HG02938 (cell line): ENCODE results near the gene NT5DC1.
A peak's percentile ranks its signal among the peaks of the same experiment; 100 is the strongest.
"Not testable (repeated sequence)": the region's sequence is repeated elsewhere in the genome, so short reads cannot be mapped to it uniquely, and the experiment has no call there.

ENCODE experiments used
- ATAC-seq: cut with Tn5 transposase; IDR thresholded peaks from one replicate; pipeline ENCODE4 v1.9.1; 2021; ENCODE audit warnings: mild to moderate bottlenecking, moderate library complexity; ENCODE audit not compliant: unreplicated experiment

The NT5DC1 gene

GRCh38 chr6:116088946-116089345 lies 11.7 kb upstream of the NT5DC1 start:
- ATAC-seq, result no peak

GRCh38 chr6:116090251-116090650 lies 10.4 kb upstream of the NT5DC1 start:
- ATAC-seq, result peak; percentile 64

- no peak for ATAC-seq
Observed at GRCh38 chr6:116094041-116094440, 6.6 kb upstream of the NT5DC1 start.

DNA sequence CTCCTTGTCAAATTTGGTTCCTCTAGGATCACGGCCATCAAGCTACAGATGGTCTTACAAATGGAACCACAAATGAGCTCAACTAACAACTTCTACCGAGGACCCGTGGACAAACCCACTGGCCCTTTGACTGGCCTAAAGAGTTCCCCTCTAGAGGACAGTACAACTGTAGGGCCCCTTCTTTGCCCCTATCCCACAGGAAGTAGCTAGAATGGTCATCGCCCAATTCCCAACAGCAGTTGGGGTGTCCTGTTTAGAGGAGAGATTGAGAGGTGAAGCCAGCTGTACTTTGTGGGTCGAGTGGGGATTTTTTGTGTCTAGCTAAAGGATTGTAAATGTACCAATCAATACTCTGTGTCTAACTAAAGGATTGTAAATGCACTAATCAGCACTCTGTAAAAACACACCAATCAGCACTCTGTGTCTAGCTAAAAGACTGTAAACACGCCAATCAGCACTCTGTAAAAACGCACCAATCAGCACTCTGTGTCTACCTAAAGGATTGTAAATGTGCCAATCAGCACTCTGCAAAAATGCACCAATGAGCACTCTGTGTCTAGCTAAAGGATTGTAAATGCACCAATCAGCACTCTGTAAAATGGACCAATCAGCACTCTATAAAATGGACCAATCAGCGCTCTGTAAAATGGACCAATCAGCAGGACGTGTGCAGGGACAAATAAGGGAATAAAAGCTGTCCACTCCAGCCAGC lies 4.4 kb upstream of the NT5DC1 start:
- ATAC-seq, result not testable (repeated sequence)

DNA sequence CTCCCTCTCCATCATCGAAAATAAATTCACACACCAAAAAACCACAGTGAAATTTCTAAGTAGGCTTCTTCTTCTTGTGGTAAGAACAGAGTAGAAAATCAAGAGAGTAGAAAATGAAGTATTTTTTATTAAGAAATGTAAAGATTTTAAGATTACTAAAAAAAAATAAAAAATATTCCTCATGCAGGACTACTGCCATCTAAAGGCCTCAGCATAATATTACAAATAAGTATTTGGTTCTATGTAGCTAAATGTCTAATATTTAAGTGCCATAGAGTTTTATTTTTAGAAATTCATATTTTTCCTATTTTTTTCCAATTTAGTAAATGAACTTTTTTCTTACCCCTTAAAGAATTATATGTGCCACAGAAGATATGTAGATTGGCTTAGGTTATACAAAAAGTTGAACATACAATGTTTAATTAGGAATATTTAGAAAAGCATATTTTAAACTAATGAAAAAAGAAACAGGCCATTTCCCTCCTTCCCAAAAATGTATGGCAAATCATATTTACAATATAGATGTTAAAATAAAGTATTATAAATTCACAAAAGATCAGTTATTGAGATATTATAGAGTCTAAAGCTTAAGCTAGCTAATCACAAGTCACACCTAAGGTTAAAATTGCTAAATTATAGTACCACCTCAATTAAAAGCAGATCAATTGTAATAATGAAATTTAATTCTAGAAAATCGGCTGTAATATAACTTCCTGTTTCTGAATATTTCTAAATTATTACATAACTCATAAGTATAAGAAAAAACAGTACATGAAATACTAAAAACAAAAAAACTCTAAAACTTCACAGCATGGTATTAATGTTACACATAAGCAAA lies 3.5 kb upstream of the NT5DC1 start:
- no peak for ATAC-seq

DNA sequence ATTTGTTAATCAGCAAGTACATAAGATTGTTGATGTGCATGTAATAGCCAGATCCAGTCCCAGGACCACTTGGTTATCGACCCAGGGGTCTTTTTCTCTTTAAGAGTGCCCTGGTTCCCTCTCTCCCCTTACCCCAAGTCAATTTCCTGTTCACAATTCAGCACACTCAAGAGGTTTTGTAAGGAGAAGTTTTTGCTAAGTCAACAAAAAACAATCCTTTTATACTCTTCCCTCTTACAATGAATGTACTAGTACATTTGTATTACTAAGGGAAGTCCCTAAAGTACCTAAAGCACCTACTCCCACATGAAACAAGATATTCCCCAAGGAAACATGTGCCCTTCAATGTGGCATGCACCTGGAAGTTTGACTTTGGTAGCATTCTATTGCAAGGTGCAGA lies 1.6 kb upstream of the NT5DC1 start:
- no peak for ATAC-seq

DNA sequence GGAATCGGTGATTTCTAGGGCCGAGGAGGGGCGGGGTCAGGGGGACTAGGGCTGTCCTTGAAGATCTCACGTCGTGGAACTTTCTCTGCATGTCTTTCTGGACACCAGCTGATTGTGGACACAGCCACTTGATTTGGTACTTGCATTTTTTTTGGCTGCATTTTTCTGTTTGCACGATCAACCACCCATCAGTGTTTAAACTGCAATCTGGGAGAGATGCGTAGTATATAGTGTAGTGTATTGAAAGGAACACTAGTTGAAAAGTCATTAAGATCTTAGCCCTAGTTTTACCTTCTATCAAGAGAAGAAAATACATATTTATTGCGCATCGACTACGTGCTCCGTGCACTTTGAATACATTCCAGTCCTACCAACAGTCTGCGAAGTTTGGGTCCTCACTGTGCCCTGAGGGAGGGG lies 657 bp downstream of the NT5DC1 start:
- ATAC-seq, result no peak

GRCh38 chr6:116101790-116102189 lies 1.1 kb downstream of the NT5DC1 start:
- ATAC-seq, result no peak

- no peak for ATAC-seq
Observed at GRCh38 chr6:116102873-116103272, 2.2 kb downstream of the NT5DC1 start.

DNA sequence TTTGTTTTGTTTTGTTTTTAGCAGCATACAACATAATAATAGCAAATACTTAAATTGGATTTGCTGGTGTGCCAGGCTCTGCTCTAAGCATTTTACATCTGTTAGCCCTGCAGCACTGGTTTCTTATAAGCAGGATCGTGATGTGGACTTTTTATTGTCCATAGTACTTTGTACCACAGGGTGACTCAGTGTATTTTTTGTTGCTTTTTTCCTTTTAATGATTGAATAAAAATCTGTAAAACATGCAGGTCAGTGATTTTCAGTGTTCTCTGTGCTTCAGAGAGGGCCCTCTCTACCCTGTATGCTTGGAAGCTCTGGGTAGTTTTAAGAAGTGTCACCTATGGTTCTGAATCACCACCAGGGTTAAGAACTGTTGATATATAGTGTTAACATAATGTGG lies 4.0 kb downstream of the NT5DC1 start:
- no peak for ATAC-seq

GRCh38 chr6:116105247-116105646 lies 4.6 kb downstream of the NT5DC1 start:
- no peak for ATAC-seq

DNA sequence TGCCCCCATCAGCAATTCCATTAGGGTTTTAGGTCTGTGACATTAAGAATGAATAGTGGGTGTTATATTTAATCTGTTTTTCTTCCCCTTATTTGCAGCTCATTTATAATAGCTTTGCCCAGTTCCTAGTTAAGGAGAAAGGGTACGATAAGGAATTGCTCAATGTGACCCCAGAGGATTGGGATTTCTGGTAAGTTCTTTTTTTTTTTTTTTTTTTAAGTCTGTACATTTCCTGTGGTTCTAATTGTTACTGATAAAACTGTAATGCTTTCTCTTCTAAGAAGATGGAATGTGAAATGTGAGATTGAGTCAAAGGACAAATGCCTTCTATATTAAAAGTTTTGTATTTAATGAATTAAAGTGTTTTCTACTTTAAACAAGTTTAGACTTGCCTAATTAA lies 5.5 kb downstream of the NT5DC1 start:
- ATAC-seq, result no peak

- ATAC-seq, result no peak
Observed at GRCh38 chr6:116108836-116109235, 8.2 kb downstream of the NT5DC1 start.

DNA sequence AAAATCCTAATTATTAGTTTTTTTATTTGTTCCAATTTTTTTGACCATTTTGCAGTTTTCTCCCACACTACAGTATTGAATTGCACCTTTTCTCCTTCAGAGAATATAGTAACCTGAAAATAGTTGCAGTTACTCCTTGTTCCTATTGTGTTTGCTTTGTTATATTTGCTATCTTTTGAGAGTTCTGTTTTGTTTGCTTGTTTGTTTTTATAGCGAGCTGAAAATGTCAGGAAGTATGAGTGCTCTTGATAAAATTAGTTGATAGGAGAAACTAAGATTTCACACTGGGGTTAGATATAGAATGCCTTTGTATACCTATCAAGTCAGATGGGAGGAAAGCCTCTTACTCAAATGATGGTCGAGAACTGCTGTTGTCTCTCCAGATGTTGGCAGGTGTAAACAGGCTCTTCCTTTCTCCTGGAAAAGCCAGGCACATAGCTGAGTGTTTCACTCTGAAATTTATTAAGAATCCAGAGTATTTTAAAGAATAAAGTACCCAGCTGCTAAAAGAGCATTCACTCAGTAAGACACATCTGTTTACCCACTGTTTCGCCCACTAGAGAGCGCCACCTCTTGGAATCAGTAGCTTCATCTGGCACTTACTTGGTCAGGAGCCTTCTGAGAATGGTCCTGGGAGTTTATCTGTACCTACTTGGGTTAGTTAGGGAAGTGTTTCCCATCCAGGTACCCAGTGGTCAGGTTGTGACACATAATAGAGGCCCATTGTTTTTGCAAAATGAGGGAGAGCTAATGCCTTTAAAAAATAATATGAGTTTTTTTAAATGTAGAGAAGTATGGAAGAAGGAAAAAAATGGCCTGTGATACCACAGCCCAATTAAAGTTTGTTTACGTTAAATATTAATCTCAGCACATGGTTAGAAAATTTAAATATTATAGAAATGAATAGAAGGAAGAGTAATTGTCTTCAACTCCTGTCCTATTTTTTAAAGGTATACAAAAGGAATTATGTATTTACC lies 11.2 kb downstream of the NT5DC1 start:
- peak; percentile 82 for ATAC-seq

GRCh38 chr6:116113386-116113785 lies 12.7 kb downstream of the NT5DC1 start:
- no peak for ATAC-seq

DNA sequence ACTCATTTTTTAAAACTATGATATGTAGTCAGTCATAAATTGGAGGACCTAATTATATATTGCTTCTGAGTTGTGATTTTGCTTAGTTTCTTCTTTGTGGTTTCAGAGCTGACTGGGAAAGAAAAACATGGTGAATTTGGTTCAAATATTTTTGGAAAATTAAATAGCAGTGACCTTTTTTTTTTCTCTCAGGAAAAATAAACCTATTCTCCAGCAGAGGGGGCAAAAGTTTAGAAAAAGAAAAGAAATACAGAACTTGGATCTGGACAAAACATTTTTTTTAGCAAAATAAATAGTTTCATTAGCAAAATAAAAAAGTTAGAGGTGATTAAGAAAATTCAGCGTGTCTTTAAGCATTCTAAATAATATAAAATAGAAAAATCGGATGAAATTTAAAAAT lies 15.1 kb downstream of the NT5DC1 start:
- ATAC-seq, result no peak

DNA sequence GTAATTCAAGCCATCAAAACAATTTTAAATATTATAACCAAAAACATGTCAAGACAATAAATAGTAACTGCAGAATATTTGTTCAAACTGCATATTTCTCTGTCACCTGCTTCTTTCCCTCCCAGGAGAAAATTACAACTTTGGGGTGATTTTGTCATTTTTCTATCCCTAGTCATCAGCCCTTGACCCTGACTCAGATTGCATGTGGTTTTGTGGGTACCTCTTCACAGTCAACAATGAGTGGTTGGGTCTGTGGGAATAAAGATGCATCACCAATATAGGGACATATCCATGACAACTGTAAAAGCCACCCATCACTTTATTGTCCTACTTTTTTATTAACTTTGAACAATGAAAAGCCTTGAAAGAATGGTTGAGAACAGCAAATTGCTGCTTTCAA lies 18.0 kb downstream of the NT5DC1 start:
- no peak for ATAC-seq

DNA sequence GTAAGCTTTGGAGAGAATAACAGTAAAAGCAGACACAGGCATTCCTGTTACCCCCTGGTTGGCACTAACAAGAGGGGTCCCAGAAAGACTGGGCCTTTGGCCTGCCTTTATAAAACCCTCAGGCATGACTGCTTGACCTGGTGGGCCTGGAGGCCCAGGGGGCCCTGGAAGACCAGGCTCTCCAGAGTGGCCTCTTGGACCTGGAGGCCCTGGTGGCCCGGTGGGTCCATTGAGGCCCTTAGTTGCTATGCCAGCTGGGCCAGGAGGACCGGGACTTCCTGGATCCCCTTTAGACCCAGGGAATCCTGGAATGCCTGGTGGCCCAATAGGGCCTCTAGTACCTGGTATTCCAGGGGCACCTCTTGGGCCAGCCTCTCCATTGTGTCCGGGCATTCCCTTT lies 19.8 kb downstream of the NT5DC1 start:
- no peak for ATAC-seq

DNA sequence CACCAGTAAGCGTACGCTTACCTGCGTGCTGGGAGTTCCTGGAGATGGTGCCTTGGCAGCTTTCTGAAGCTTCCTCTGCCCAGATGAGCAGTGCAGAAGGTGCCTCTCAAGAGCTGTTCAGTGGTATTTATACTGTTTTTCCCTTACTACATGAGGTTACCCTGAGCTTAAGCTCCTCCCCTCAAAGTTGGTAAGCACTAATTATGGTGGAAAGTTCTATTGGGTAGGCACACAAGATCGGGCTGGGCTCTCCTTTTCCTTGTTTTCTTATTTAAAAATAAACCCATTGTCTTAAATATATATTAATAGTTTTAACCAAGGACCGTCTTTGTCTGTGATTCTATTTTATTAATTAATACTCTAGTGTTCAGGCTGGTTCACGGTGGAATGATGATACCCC lies 25.4 kb downstream of the NT5DC1 start, which contains the start of gene COL10A1:
COL10A1 (minus strand) TSS at position 101 of the 400 bp plus-strand sequence. CDS start 640 bp downstream, outside the sequence.
- ATAC-seq, result no peak

DNA sequence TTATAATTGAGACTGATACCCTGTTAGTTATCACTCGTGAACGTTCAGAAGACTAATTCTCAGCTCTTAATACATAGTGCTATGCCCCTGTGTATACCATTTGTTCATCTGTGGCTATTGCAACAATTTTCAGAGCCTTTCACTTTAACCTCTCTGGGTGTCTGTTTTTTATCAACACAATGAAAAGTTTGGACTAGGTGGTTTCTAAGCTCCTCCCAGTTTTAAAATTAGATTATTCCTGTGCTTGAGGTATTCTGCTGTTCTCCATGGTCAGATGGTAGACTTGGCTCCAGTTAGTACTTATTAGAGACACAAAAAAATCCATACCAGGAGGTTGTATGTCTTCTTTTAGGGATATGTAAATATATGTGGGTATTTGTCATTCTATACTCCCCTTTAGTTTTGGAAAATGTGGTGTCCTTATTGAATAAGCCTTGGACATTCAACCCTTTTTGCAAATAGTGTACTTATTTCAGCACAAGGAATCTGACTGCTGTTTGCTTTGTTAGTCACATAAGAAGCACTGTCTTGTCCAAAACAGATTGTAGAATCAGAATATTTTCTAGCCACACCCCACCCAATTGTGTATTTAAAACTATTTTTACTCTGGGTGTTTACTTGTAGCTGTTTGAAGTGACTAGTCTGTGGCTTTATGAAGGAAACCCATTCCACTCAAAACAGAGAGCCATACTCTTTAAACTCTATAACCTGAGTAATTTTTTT lies 27.3 kb downstream of the NT5DC1 start:
- no peak for ATAC-seq
